Measurements from ENCODE around the gene RAB27A. TPM values are rescaled to one million over a fixed set of nuclear protein-coding genes. Genes with fewer than 3 reads are reported as not detected.

The RAB27A gene
- total and polyA plus RNA-seq, 2 of the 13 experiments (the other 11 are each of a cell fraction or from before 2014, with no cell fraction given), result 3.4 to 8.1 TPM

GRCh38 chr15:55241891-55242290 lies 47.7 kb downstream of the RAB27A start:
- WGBS (ENCODE audit: low lambda C conversion rate), result 100% methylated on average over 1 of the region's 1 CpG
- CTCF ChIA-PET (ENCODE audit: low intra/inter-chr PET ratio, low total read pairs), result no interaction called here
- POLR2A ChIA-PET, result no interaction called here
- in situ Hi-C loops (cut with HindIII; ENCODE audit: extremely low pct_ligation_motif_present, low pct_unique_long_range_greater_than_20kb), result no loop called here
- Histone ChIP-seq H3K4me1 (ENCODE audit: insufficient read depth, low read length) (no peaks in the 10 kb centered on the region), H2AFZ (ENCODE audit: low read length) (no peak overlapping the region), H4K20me1 (ENCODE audit: insufficient read depth, low read length) (no peaks in the 10 kb centered on the region), H3K27me3 (ENCODE audit: control insufficient read depth in 1 of 2, insufficient read depth in 2 of 2, low read length in 2 of 2) (no peaks in the 10 kb centered on the region), H3K9ac (ENCODE audit: insufficient read depth, low read depth, low read length) (no peak overlapping the region), H3K9me3 (ENCODE audit: low read length) (no peaks in the 10 kb centered on the region), H3K36me3 (replicated peaks in 1 of 2; ENCODE audit: control insufficient read depth in 1 of 2, insufficient read depth in 2 of 2, low read length in 2 of 2) (no peaks in the 10 kb centered on the region), H3K79me2 (ENCODE audit: insufficient read depth, low read length) (no peaks in the 10 kb centered on the region), H3K4me3 (replicated peaks in 1 of 3; ENCODE audit: insufficient read depth in 1 of 3, low read depth in 2 of 3, low read length in 3 of 3) (no peak overlapping the region), H3K27ac (ENCODE audit: extremely low read length, insufficient read depth, low read length) (no peak overlapping the region), H3K4me2 (ENCODE audit: low read depth, low read length) (no peak overlapping the region)
- no TSS peak for BruUV-seq (replicated peaks)
- ATAC-seq (no peak), FAIRE-seq (no peak), DNase-seq (ENCODE audit: low spot score) (no peak)
- intact Hi-C loops (cut with micrococcal nuclease; ENCODE audit: unreplicated experiment), result no loop called here
- TF ChIP-seq MTA3 (CRISPR knock-in tag; IDR thresholded peaks at IDR 0.05) (no peak), PAX8 (CRISPR knock-in tag; IDR thresholded peaks at IDR 0.05; ENCODE audit: borderline replicate concordance) (no peak), SAFB2 (CRISPR knock-in tag; IDR thresholded peaks at IDR 0.05; ENCODE audit: borderline replicate concordance, low read depth) (no peak), ONECUT2 (CRISPR knock-in tag; IDR thresholded peaks at IDR 0.05) (no peak), SALL2 (CRISPR knock-in tag; IDR thresholded peaks at IDR 0.05) (no peak), FOSL1 (CRISPR knock-in tag; IDR thresholded peaks at IDR 0.05; ENCODE audit: borderline replicate concordance) (no peak), ELF1 (CRISPR knock-in tag; IDR thresholded peaks at IDR 0.05) (no peak), ATF7-NPFF (CRISPR knock-in tag; IDR thresholded peaks at IDR 0.05; ENCODE audit: low read depth) (no peak), ZNF275 (CRISPR knock-in tag; IDR thresholded peaks at IDR 0.05; ENCODE audit: borderline replicate concordance) (no peak), ZNF703 (CRISPR knock-in tag; IDR thresholded peaks at IDR 0.05; ENCODE audit: borderline replicate concordance) (no peak), ZFP36L2 (CRISPR knock-in tag; IDR thresholded peaks at IDR 0.05) (no peak), CHD4 (IDR thresholded peaks at IDR 0.05; ENCODE audit: borderline replicate concordance, low read length) (no peak), IKZF4 (CRISPR knock-in tag; IDR thresholded peaks at IDR 0.05; ENCODE audit: borderline replicate concordance, low read depth, not compliant biosample characterization) (no peak), SMARCE1 (IDR thresholded peaks at IDR 0.05; ENCODE audit: borderline replicate concordance) (no peak), ZBTB40 (IDR thresholded peaks at IDR 0.05) (no peak), ZBTB40 (CRISPR knock-in tag; IDR thresholded peaks at IDR 0.05) (no peak), ZNF143 (CRISPR knock-in tag; IDR thresholded peaks at IDR 0.05) (no peak)
